GM18519 (cell line): ENCODE measurements around the gene ZNF783.

Experiments
- ATAC-seq: cut with Tn5 transposase; IDR thresholded peaks from one replicate; pipeline ENCODE4 v1.9.1; 2021; ENCODE audit warnings: mild to moderate bottlenecking, moderate library complexity; ENCODE audit not compliant: unreplicated experiment, low FRiP score

The ZNF783 gene

DNA sequence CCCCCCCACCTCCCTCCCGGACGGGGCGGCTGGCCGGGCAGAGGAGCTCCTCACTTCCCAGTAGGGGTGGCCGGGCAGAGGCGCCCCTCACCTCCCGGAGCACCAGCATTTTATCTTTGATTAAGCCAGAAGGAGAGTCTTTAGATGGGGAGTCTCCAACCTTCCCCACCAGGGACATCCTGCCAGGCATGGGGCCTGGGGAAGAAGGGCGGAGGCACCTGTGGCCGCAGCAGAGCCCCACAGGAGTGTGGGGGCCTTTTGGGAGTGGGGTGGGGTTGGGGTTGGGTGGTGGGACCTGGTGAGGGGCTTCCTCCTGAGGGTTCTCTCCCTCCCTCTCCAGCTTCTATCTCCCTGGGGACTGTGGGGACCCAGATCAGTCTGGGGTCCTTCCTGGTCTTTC lies 18.2 kb downstream of the ZNF783 start:
- no peak for ATAC-seq

DNA sequence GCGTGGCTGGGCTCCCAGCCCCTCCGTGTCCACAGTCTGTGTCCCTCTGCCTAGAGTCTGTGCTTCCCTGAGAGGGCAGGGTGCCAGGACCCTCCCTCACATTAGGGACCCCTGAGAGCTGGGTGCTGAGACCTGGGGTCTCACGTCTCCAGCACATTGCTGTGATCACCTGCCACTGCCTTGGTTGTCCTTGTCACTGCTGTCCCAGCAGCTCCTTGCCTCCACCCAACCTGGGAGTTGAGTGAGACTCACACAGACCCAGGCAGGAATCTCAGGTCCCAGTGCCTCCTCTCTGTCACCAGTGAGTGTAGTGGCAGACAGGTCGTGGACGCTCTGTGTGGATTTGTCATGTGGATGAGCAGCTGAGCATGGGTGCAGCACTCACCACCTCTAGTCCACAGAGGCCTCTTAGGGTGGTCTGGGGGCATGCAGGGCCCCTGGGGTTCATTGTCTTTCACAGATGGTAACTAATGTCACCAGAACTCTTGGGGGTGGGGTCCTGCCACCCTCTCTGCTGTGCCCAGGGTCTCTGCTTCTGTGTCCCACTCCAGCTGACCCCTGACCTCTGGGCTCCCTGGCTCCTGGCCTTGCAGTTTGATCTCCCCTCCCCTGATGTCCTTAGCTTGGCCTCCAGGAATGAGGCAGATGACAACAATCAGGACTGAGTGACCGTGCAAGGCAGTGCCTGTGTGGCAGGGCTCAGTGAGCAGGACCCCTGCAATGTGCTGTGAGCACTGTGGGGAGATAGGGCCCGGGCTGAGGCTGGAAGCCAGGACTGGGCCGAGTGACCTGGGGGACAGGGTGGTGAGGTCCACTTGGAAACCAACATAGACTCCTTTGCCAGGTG lies 18.9 kb downstream of the ZNF783 start:
- ATAC-seq = no peak

DNA sequence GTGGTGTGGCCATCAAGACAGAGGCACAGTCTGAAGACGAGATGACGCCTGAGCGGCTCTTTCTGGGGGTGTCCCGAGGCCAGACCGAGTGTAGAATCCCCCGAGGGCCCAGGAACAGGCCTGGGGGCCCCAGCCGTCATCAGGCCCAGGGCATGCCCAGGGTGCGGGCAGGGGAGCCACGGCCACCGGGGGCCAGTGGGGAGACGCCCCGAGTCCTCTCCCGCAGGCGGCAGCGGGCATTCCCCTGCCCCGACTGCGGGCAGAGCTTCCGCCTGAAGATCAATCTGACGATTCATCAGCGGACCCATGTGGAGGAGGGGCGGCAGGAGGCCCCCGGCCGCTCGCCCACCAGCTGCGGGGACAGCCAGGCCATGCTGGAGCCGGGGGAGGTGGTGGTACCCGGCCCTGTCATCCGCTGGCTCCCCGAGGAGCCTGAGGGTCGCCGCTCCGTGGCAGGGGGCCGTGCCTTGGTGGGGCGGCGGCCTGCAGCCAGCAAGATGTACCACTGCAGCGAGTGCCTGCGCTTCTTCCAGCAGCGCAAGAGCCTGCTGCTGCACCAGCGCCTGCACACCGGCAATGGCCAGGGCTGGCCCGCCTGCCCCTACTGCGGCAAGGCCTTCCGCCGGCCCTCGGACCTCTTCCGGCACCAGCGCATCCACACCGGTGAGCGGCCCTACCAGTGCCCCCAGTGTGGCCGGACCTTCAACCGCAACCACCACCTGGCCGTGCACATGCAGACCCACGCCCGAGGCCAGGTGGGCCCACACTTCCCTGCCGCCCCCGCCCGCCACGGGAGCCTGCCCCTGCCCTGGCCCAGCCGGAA lies 19.7 kb downstream of the ZNF783 start:
- ATAC-seq = no peak

DNA sequence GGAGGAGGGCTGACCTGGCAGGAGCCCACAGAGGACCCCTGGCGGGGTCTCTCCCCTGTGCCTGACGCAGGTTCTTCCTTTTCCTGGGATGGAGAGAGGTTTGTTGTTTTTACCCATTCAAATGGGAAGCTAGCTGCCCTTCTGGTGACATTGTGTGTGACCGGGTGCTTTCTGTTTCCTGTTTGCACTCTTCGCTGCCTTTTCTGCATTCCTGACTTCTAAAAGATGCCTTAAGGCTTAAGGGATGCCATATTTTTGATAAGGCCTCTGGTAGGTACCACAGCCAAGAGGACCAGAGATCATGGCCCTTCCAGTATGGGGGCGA lies 20.3 kb downstream of the ZNF783 start:
- no peak for ATAC-seq

DNA sequence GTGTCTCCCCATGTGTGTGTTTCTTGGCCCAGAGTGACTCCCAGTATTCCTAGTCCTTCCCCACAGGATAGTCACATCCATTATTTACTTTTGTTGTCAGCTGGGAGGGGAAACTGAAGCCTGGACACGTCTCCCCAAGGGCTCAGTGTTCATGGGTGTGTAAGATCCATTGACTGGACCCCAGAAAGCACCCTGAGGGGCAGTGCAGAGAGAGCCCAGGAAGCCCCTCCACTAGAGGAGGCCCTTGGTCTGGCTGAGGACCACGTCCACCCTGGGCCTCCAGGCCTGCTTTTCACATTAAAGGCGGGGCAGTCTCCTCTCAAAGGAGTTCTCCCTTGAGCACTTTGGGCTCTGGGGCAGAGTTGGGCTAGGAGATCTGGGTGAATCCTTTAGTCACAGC lies 21.3 kb downstream of the ZNF783 start:
- no peak for ATAC-seq

DNA sequence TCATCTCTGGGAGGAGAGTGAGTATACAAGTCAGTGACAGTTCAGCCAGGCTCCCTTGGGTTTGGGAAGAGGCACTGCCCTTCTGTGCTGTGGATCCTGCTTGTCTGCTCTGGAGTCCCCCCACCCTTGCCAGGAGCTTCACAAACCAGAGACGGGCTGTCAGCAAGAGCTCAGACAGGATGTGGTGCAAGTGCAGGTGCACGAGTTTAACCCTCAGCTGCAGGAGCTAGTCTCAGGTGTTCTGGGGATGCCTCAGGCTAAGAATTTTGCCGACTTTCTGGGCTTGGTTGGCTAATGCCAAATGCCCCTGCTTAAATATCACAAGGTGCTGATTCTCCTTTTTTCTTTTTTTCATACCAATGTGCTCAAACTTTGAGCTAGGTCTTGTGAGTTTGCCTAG lies 22.3 kb downstream of the ZNF783 start:
- no peak for ATAC-seq

DNA sequence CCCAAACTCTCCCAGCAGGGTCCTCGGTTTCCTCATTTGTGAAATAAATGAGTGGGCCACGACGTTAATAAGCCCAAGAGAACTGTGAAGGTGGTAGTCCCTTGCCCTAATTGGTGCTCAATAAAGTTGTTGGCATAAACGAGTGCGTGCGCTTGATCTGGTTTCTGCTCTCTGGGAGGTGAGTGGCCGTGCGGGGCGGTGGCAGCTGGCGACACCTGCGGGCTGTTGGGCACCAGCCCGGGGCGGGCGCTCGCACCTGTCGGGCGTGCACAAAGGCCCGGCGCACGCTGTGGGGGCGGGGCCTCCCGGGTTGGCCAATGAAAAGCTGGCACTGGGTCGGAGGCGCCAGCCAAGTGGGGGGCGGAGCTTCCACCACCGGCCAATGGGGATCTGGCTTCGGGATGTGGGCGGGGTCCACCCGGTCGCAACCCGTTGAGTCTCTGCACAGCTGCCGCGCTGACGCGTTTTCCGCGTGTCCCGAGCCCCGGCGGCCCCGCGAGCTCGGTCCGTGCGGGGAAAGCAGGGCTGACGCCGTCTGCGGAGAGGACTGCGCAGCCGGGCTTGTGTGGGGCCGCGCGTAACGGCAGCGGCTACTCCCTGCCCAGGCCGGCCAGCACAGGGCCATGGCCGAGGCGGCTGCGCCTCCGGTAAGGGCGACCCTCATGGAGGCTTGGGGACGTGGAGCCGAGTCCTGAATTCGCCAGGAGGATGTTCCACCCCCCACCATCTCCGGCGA lies 23.0 kb downstream of the ZNF783 start:
- ATAC-seq = peak; percentile 88

DNA sequence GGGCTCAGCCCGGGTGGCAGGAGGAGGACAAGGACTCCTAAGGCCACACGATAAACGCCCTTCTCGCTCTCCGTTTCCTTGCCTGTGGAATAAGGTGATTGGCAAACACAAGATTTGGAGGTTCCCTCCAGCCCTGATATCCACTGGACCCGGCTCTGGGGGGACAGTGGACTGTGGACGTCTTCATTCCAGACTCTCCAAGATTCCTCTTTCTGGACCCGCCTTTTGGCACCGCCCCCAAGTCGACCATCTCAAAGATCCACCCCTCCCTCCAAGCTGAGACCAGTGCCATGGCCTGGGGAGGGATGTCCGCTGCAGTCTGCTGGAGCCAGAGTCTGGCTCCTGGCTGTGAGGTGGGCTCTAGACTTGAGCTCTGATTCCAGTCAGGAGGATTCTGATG lies 23.6 kb downstream of the ZNF783 start:
- no peak for ATAC-seq

DNA sequence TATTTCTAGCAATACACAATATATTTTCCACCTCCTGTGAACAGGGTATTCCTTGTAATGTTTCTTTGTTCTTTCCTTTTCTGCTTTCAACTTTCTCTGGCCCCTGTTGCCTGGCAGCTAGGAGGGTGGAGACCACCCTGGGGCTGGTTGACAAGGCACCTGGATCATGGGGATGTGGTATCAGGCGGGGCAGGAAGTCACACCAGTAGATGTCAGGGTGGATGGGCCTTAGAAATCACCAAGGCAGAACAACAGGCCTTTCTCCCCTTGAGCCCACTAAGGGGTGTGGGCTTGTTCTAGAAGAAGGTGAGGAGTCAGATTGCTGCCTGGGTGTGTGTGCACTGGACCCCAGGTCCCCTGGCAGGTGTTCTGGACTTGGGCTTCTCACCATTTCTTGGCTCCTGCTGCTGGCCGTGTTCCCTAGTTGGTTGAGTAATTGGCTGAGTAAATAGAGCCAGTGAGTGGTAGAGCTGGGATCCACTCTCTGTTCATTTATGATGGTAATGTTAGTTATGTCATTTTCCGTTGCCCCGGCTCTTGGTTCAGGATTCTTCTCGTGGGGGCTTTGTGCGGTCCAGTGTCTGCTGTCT lies 24.9 kb downstream of the ZNF783 start:
- ATAC-seq = no peak

DNA sequence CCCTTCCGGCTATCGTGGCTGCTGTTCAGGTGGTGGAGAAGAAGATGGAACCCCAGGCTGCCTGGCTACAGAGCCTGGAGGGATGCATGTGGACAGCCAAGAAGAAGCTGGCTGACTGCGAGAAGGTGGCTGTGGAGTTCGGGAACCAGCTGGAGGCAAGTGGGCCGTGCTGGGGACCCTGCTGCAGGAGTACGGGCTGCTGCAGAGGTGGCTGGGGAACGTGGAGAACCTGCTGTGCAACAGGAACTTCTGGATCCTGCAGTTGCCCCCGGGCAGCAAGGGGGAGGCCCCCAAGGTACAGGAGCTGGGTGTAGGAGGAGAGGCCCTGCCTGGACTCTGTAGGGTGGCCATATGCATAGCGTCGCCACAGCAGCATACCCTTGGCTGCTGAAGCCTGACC lies 25.6 kb downstream of the ZNF783 start:
- ATAC-seq = no peak

DNA sequence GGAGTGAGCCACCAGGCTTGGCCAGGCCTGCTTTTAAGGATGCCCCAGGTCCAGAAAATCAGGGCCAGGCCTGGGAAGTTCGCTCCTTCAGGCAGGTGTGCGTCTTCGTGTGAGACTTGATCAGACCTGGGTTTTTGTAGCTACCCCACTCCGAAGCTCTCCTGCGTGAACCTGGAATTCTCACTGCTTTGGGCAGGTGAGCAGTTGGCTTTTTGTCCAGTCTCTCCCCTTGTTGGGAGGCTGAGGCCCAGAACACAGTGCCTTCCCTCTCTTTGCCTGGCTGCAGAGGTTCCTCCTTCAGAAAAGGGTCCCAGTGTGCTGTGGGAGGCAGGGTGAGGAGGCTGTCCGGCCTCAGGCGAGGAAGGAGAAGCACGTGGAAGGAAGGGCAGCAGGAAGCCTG lies 27.3 kb downstream of the ZNF783 start:
- no peak for ATAC-seq

DNA sequence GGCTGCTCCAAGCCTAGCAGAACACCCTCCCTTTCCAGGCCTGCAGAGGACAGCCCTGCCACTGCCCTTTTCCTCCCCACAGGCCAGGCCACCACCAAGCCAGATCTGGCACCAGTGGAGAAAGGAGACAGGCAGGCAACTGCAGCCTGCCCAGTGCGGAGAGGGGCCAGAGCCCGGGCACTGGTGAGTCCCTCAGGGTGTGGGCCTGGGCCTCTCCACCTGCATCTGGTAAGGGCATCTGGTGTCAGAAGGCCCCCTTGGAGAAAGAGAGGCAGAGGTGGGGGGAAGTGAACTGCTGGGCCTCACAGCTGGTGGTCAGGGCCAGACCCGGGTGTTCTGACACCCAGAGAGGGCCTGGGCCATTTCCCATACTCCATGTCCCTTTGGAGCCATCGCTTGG lies 27.9 kb downstream of the ZNF783 start:
- no peak for ATAC-seq

DNA sequence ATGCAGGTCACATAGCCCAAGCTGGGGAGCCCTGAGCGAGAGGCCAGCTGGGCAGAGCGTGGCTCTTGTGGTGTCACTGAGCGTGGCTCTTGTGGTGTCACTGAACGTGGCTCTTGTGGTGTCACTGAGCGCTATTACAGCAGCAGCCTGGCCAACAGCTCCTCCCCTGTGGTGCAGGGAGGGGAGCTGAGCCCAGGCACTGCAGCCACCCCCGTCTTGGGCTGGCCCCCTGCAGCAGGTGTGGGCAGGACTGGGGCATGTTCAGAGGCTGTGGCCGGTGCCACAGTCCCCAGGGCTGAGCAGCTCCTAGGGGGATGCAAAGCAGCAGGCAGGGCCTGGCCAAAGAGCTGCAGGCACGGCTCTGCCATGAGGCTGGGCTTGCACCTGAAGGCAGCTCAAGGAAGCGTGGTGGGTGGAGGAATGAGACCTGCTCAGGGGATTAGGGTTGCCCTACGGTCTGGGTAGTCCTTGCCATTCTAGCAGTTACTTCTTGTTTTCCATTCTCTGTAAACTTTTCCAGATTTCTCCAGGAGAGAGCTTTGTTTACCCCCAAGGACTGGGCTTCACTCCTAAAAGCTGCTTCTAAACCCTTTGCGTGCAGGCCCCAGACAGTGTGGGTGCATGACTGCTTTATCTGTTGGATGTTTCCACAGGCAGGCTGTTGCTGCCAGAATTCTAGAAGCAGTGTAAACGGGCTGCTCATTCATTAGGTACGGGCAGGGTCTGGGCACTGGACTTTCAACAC lies 29.2 kb downstream of the ZNF783 start:
- ATAC-seq = no peak

DNA sequence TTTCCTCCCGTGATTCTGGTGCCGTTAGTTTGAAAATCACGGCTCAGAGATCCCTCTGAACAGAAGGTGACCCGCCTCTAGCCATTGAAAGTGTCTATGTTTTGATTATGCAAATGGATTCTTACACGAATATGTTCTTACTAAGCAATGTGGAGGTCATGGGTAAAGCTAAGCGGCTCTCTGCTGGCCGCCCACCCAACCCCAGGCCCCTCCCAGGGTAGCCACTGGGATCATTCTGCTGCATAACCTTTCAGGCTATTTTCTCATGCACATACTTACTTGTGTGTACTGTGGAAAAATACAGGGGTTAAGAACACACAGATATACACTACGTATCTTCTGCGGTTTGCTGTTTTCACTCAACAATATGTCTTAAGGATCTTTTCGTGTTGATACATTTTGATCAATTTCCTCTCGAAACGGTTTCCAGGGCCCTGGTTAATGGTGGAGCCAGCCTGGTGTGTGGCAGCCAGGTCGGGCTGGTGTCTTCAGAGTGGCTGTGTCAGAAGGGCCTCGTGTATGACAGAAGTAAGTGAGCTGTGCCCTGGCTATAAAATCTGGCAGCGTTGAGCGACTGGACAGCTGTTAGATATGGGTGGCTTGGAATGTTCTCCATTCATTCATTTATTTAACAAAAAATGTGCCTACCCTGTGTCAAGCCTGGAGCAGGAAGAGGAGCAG lies 29.9 kb downstream of the ZNF783 start:
- ATAC-seq = no peak

DNA sequence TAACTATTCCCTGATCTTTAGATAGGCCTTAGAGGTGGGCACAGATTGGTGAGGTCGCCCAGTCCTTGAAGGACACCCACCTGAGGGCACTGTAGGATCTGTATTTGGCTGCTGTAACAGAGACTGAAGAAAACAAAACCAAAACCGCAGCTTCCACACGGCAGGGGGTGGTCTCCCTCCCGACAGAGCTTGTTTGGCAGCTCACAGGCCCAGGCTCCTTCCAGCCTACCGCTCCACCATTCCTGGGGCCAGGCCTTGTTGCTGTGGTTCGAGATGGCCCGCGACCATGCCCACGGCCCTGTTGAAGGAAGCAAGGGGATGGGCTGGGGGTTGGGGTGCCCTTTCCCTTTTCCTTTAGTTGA lies 30.4 kb downstream of the ZNF783 start:
- no peak for ATAC-seq

DNA sequence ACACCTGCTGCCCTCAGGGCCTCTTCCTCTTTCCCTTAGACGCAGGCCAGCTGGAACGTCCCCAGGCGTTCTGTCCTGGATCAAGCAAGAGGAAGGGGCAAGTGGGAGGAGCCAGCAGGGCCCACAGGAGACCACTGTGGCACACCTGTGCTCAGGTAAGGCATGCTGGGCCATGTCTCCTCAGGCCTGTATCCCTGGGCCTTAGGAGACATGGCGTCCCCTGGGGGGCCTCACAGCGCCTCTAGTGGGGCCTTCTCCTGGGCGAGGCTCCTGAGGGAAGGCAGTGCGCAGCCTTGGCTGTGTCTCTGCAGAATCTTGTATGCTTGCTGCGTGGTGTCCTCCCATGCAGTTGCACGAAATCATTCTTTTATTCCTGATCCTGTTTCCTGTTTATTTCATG lies 31.3 kb downstream of the ZNF783 start:
- ATAC-seq = no peak

DNA sequence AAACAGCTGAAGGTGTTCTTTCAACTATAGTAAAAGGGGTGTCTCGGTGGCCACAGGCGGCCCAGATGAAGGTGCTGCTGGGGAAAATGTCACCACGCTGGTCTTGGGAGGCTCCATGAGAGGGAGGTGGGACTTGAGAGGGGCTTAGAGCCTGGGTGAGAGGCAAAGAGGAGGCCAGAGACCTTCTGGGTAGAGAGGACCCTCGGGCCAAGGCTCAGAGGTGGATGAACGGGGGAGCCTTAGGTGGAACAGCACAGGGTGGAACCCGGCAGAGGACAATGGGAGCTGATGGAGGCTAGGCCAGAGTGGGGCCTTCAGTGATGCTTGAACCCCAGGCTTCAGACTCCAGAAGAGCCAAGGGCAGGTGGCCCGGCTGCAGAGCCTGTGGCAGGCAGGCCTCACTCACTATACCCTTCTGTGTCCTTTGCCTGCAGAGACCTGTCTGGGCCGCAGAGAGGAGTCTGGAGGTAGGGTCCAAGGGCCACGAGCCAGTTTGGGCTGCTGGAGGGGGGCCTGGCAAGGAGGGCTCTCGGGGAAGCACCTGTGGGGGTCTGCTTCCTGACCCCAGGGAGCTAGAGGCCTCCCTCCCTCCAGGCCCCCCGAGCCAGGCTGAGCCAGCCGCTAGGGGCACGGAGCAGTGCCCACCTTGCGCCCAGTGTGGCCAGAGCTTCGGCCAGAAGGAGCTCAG lies 32.1 kb downstream of the ZNF783 start:
- ATAC-seq = no peak

DNA sequence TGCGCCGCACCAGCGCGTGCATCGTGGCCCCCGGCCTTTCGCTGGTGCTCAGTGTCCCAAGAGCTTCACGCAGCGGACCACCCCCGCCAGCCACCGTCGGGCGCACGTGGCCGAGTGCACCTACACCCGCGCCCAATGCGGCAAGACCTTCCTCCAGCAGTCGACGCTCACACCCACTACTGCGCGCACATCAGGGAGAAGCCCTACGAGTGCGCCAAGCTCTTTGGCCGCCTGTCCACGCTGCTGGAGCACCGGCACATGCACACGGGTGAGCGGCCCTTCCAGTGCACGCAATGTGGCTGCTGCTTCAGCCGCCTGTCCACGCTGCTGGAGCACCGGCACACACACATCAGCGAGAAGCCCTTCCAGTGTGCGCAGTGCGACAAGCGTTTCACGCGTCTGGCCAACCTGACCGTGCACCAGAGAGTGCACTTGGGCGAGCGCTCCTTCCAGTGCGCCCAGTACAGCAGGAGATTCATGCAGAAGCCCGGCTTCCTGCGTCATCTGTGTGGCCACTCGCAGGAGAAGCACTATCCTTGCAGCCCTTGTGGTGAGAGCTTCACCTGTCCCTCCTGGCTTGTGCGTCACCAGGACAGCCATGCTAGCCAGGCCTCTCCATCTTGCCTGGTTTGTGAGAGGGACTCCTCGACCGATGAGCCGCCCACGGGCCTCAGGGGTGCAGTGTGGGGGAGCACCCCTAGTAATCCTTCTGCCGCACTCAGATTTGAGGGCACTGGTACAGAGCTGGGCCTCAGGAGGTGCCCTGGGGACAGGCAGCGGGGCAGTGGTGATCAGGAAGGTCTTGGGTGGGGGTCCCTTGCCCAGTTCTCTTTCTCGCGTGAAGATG lies 32.9 kb downstream of the ZNF783 start:
- no peak for ATAC-seq
